ENCODE data around the gene PNMA1.

The PNMA1 gene, protein sequence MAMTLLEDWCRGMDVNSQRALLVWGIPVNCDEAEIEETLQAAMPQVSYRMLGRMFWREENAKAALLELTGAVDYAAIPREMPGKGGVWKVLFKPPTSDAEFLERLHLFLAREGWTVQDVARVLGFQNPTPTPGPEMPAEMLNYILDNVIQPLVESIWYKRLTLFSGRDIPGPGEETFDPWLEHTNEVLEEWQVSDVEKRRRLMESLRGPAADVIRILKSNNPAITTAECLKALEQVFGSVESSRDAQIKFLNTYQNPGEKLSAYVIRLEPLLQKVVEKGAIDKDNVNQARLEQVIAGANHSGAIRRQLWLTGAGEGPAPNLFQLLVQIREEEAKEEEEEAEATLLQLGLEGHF

DNA sequence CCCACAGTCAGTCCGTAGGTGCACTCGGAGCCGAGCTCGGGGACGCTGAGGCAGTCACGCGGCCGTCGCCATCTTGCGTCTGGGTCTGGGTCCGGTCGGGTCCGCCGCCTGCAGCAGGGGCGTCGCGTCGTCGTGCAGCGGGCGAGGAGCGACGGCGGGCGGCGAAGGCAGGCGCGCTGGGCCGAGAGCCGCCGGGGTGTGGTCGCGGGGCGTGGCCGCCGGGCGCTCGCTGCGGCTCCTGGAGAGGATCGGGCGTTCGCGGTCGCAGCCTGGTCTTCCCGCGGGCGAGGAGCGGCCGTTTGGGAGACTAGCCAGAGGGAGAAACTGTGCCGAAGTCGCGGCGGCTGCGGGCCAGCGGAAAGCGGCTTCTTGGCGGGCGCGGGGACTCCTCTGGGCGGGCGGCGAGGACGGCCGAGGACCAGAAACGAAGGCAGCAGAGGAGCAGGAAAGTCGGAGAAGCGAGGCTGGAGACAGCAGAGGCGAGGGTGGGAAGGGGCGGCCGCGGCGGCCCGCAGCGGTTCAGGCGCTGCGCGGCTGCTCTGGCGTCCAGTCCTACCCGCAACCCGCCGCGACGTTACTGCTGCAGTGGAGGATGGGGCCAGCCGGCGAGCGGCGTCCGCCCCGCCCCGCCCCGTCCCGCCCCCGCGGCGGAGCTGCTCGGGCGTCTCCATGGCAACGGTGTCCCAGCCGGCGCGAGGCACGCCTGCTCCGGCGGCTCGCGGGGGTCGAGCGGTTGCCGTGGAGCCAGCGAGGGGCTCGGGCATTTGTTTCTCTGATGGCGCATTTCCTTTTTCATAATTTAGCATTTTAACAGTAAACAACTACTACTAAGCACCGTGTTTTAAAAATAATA, at the start of gene PNMA1:
Gene PNMA1 (minus strand): TSS at position 582 of the 853 bp plus-strand sequence. CDS start 745 bp downstream, outside the sequence.
- H3K4me3 ChIP-seq (ENCODE audit: low read length), result peak within 1 kb of the TSS; percentile 93
- H3K4me1 ChIP-seq (ENCODE audit: control insufficient read depth, low read depth, low read length), result peaks cover 26% of the 10 kb centered on the region
- peak within 1 kb of the TSS; percentile 93 for H3K9ac ChIP-seq (ENCODE audit: low read length)
- H3K36me3 ChIP-seq (ENCODE audit: control insufficient read depth, low read depth, low read length), result no peaks in the 10 kb centered on the region
- H3K9me3 ChIP-seq (ENCODE audit: control insufficient read depth, low read depth, low read length), result no peaks in the 10 kb centered on the region
- H3K27ac ChIP-seq (ENCODE audit: low read length), result peak within 1 kb of the TSS; percentile 83
- peaks cover 6% of the 10 kb centered on the region for H3K27me3 ChIP-seq (ENCODE audit: control insufficient read depth, insufficient read depth, low read length)

DNA sequence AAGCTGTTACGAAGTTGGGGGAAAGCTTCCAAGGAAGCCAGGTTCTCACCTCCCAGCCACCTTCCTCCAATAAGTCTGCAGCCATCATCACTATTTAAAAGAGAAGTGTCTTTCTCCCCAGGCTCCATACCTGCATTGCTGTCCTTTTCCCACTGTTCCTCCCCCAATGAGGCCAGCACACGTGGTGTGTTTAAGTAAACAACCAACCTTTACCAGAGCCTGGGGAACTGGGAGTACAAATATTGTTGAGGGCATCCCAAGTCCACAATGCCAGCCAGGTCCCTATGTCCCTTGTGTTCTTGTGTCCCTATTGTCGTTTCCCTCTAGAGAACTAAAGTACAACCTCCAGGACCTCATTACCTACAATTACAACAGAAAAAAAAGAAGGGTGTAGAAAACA, 49.2 kb upstream of the PNMA1 start:
- no peak overlapping the region for H3K4me3 ChIP-seq (ENCODE audit: low read length)
- H3K36me3 ChIP-seq (ENCODE audit: control insufficient read depth, low read depth, low read length), result no peaks in the 10 kb centered on the region
- peaks cover 29% of the 10 kb centered on the region for H3K27me3 ChIP-seq (ENCODE audit: control insufficient read depth, insufficient read depth, low read length)
- no peak overlapping the region for H3K27ac ChIP-seq (ENCODE audit: low read length)
- H3K4me1 ChIP-seq (ENCODE audit: control insufficient read depth, low read depth, low read length), result peaks cover 34% of the 10 kb centered on the region
- H3K9me3 ChIP-seq (ENCODE audit: control insufficient read depth, low read depth, low read length), result no peaks in the 10 kb centered on the region
- no peak overlapping the region for H3K9ac ChIP-seq (ENCODE audit: low read length)

DNA sequence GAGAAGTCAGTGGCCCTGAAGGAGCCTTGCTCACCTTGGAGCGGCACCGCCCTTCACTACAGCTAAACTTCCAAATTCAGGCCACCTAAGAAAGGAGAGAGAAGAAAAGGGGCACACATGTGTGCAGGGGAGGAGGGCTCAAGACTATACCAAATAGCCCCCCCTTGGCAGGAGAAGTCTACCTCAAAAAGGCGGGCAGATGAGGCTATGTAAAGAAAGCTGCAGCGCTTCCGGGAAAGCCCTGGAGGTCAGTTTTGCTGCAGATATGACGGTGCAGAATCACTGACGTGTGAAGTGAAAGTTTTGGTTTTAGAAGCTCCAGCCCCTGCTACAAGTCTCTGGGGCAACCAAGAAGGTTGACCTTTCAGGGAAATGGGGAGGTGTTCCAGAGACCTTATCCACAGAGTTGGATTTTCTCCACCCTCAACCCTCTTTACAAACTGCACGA, 48.2 kb upstream of the PNMA1 start:
- H3K27ac ChIP-seq (ENCODE audit: low read length), result no peak overlapping the region
- H3K4me1 ChIP-seq (ENCODE audit: control insufficient read depth, low read depth, low read length), result peaks cover 34% of the 10 kb centered on the region
- no peak overlapping the region for H3K9ac ChIP-seq (ENCODE audit: low read length)
- no peaks in the 10 kb centered on the region for H3K36me3 ChIP-seq (ENCODE audit: control insufficient read depth, low read depth, low read length)
- H3K27me3 ChIP-seq (ENCODE audit: control insufficient read depth, insufficient read depth, low read length), result peaks cover 33% of the 10 kb centered on the region
- H3K9me3 ChIP-seq (ENCODE audit: control insufficient read depth, low read depth, low read length), result no peaks in the 10 kb centered on the region
- H3K4me3 ChIP-seq (ENCODE audit: low read length), result no peak overlapping the region

GRCh38 chr14:73761618-73762355, 47.6 kb upstream of the PNMA1 start:
- H3K27me3 ChIP-seq (ENCODE audit: control insufficient read depth, insufficient read depth, low read length), result peaks cover 33% of the 10 kb centered on the region
- H3K4me3 ChIP-seq (ENCODE audit: low read length), result no peak overlapping the region
- H3K4me1 ChIP-seq (ENCODE audit: control insufficient read depth, low read depth, low read length), result peaks cover 34% of the 10 kb centered on the region

GRCh38 chr14:73760598-73761586, 46.7 kb upstream of the PNMA1 start:
- Histone ChIP-seq H3K27me3 (ENCODE audit: control insufficient read depth, insufficient read depth, low read length) (peaks cover 33% of the 10 kb centered on the region), H3K4me3 (ENCODE audit: low read length) (peak overlapping the region; percentile 74), H3K36me3 (ENCODE audit: control insufficient read depth, low read depth, low read length) (no peaks in the 10 kb centered on the region), H3K9ac (ENCODE audit: low read length) (peak overlapping the region; percentile 86), H3K9me3 (ENCODE audit: control insufficient read depth, low read depth, low read length) (no peaks in the 10 kb centered on the region), H3K4me1 (ENCODE audit: control insufficient read depth, low read depth, low read length) (peaks cover 36% of the 10 kb centered on the region), H3K27ac (ENCODE audit: low read length) (peak overlapping the region; percentile 63)

More at GRCh38 chr14:73761618-73762355, 47.6 kb upstream of the PNMA1 start:
- no peak overlapping the region for H3K27ac ChIP-seq (ENCODE audit: low read length)
- no peak overlapping the region for H3K9ac ChIP-seq (ENCODE audit: low read length)
- H3K36me3 ChIP-seq (ENCODE audit: control insufficient read depth, low read depth, low read length), result no peaks in the 10 kb centered on the region
- H3K9me3 ChIP-seq (ENCODE audit: control insufficient read depth, low read depth, low read length), result no peaks in the 10 kb centered on the region

GRCh38 chr14:73759714-73760597, 45.8 kb upstream of the PNMA1 start:
- no peaks in the 10 kb centered on the region for H3K36me3 ChIP-seq (ENCODE audit: control insufficient read depth, low read depth, low read length)
- peaks cover 36% of the 10 kb centered on the region for H3K4me1 ChIP-seq (ENCODE audit: control insufficient read depth, low read depth, low read length)
- peaks cover 33% of the 10 kb centered on the region for H3K27me3 ChIP-seq (ENCODE audit: control insufficient read depth, insufficient read depth, low read length)
- H3K9ac ChIP-seq (ENCODE audit: low read length), result peak overlapping the region; percentile 86
- H3K27ac ChIP-seq (ENCODE audit: low read length), result peak overlapping the region; percentile 63
- H3K9me3 ChIP-seq (ENCODE audit: control insufficient read depth, low read depth, low read length), result no peaks in the 10 kb centered on the region
- H3K4me3 ChIP-seq (ENCODE audit: low read length), result peak overlapping the region; percentile 74

GRCh38 chr14:73759183-73759713, 45.1 kb upstream of the PNMA1 start:
- peaks cover 36% of the 10 kb centered on the region for H3K4me1 ChIP-seq (ENCODE audit: control insufficient read depth, low read depth, low read length)
- no peak overlapping the region for H3K9ac ChIP-seq (ENCODE audit: low read length)
- no peaks in the 10 kb centered on the region for H3K36me3 ChIP-seq (ENCODE audit: control insufficient read depth, low read depth, low read length)
- no peak overlapping the region for H3K27ac ChIP-seq (ENCODE audit: low read length)
- no peaks in the 10 kb centered on the region for H3K9me3 ChIP-seq (ENCODE audit: control insufficient read depth, low read depth, low read length)
- H3K27me3 ChIP-seq (ENCODE audit: control insufficient read depth, insufficient read depth, low read length), result peaks cover 33% of the 10 kb centered on the region
- peak overlapping the region; percentile 74 for H3K4me3 ChIP-seq (ENCODE audit: low read length)

DNA sequence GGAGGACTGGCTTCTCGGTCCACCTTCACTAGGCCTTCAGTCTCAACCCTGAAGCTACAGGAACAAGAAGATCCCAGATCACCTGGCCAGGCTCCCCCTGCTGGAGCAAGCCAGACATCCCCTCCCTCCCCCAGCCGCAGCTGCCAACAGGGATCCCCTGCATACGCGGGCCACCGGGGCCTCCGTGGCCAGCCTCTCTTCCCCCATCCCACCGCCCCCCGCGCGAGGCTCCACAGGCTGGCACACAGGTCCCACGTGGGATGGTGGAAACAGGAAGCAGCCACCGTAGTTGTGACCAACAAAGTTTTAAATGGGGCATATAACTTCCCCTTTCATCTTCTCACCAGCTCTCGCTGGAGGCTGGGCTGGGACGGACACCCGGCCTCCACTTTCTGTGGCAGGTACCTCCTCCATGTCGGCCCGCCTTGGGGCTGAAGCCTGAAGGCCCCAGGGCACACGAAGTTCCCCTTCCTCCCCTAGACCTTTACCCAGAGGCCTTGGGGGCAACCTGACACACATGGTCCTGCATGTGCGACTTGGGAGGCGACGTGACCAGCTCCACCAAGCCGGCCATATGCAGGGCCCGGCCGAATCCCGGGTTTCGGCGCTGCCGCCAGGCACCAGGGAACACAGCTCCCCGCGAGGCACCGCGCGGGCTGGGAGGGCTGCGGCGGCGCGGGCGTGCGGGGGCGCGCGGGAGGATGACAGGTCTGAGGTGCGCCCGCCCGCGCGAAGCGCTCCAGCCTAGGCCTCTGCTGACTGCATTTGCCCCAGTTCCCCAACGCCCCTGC, 44.4 kb upstream of the PNMA1 start:
- Histone ChIP-seq H3K9me3 (ENCODE audit: control insufficient read depth, low read depth, low read length) (no peaks in the 10 kb centered on the region), H3K4me1 (ENCODE audit: control insufficient read depth, low read depth, low read length) (peaks cover 35% of the 10 kb centered on the region), H3K4me3 (ENCODE audit: low read length) (peak overlapping the region; percentile 60), H3K9ac (ENCODE audit: low read length) (no peak overlapping the region), H3K36me3 (ENCODE audit: control insufficient read depth, low read depth, low read length) (no peaks in the 10 kb centered on the region), H3K27ac (ENCODE audit: low read length) (no peak overlapping the region), H3K27me3 (ENCODE audit: control insufficient read depth, insufficient read depth, low read length) (peaks cover 33% of the 10 kb centered on the region)

- Histone ChIP-seq H3K4me1 (ENCODE audit: control insufficient read depth, low read depth, low read length) (peaks cover 28% of the 10 kb centered on the region), H3K27ac (ENCODE audit: low read length) (no peak overlapping the region), H3K9me3 (ENCODE audit: control insufficient read depth, low read depth, low read length) (no peaks in the 10 kb centered on the region), H3K27me3 (ENCODE audit: control insufficient read depth, insufficient read depth, low read length) (peaks cover 31% of the 10 kb centered on the region), H3K9ac (ENCODE audit: low read length) (no peak overlapping the region), H3K36me3 (ENCODE audit: control insufficient read depth, low read depth, low read length) (no peaks in the 10 kb centered on the region), H3K4me3 (ENCODE audit: low read length) (peak overlapping the region; percentile 60)
These were observed 43.8 kb upstream of the PNMA1 start for GRCh38 chr14:73757876-73758391.

Measured in iPS-18a (cell line).